K562 (cell line): ENCODE data around the gene VMP1. TPM values are rescaled to one million over a fixed set of nuclear protein-coding genes. Genes with fewer than 3 reads are reported as not detected.
A peak's percentile ranks its signal among the peaks of the same experiment; 100 is the strongest.

ENCODE experiments used
- ETV1 ChIP-seq: fragments of 450-650 bp; conservative IDR thresholded peaks from 2 replicates; pipeline ENCODE4 v1.6.1; 2016; ENCODE audit warnings: missing genetic modification characterization, control low read depth, low read depth, missing compliant biosample characterization
- NUFIP1 ChIP-seq: fragments of 450-650 bp; IDR thresholded peaks from 2 replicates; pipeline ENCODE4 v1.6.1; 2018; ENCODE audit not compliant: partially characterized antibody
- POLR2H ChIP-seq: IDR thresholded peaks from 2 replicates; pipeline ENCODE4 v1.6.1; 2016; ENCODE audit warnings: missing genetic modification characterization, low read depth, mild to moderate bottlenecking, control low read depth, missing compliant biosample characterization, moderate library complexity
- SMAD3 ChIP-seq: fragments of 450-650 bp; formaldehyde crosslinking; conservative IDR thresholded peaks from 2 replicates; pipeline ENCODE4 v1.4.0; 2020; ENCODE audit warnings: mild to moderate bottlenecking
- polyA plus RNA-seq, 8 experiments: library from polyadenylated mRNA; depleted of rRNA in 4 of 8; stranded (reverse) in 5 of 8; unstranded in 3 of 8; fragments of >200 nt; fragmentation: Nextera tagmentation in 2 of 8; fragmentation: Illumina TruSeq in 1 of 8; extraction: Ambion mirVana in 2 of 8; extraction: Trizol in 1 of 8; gene quantifications; 2 replicates each; pipeline versions ENCODE4 v1.2.1 to v1.2.3, GENCODE V29; 2011 to 2014; ENCODE audit warnings: inconsistent platforms in 1 of 8, missing spikeins in 1 of 8
- total RNA-seq, 7 experiments: library from RNA; depleted of rRNA in 6 of 7; stranded (reverse); fragments of >200 nt in 6 of 7; fragmentation: Illumina TruSeq in 2 of 7; extraction: Trizol in 2 of 7; gene quantifications; 2 replicates each; pipeline versions ENCODE4 v1.2.1 to v1.2.3, GENCODE V29; 2011 to 2021; ENCODE audit warnings: low replicate concordance in 1 of 7
- TF ChIP-seq, protein P1 (sequence below): fragments of 250-450 bp; sonication (Bioruptor Pico); IDR thresholded peaks from 2 replicates; pipeline ENCODE4 v1.9.0; 2021; ENCODE audit warnings: mild to moderate bottlenecking, inconsistent platforms
- TF ChIP-seq, protein P2 (sequence below): fragments of 450-650 bp; formaldehyde crosslinking; IDR thresholded peaks from 2 replicates; pipeline ENCODE4 v1.4.0; 2020; ENCODE audit warnings: mild to moderate bottlenecking, mixed read lengths
- TF ChIP-seq, protein P3 (sequence below): fragments of 150-350 bp; IDR thresholded peaks from 2 replicates; pipeline ENCODE4 v1.6.1; 2014; ENCODE audit warnings: low read depth, mild to moderate bottlenecking, low read length, borderline replicate concordance
- TF ChIP-seq, protein P4 (sequence below): fragments of 450-650 bp; IDR thresholded peaks from 2 replicates; pipeline ENCODE4 v1.6.1; 2016; ENCODE audit warnings: low read depth

VMP1 gene
- total and polyA plus RNA-seq, 9 of the 15 experiments (the other 6 are each of a cell fraction or from before 2014, with no cell fraction given) = 123 to 304 (median 151) TPM

DNA sequence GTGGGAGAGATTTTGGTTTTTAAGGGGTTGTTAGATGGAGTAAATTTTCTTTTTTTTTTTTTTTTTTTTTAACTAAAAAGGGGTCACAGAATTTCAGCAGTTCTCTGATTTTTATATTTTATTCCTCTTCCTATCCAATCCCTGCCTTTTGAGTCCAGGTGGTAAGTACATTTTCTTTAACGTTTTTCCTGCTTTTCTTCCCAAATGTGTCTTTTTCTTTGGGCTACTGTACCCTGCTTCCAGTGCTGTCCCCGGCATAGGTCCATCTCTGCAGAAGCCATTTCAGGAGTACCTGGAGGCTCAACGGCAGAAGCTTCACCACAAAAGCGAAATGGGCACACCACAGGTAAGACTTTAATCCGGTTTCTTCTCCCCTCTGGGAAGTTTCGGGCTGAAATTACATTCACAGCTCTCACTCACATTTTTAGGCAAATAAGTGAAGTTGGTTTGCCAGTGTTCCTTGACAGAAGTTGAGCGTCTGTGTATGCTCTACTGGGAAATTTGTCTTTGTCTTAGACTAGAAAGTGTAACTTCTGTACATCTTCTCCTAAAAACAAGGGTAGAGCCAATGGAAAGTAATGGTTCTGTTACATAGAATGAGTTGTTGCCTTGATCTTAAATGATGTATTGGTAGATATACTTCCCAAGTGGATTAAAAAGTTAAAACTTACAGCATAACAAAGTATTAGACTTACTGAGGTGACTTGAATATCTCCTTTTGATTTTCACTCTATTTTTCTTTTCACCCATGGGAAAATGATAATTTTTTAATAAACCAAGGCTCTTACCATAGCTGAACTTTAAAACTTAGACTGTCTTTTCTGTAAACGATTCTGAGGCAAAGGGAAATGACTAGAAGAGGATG is 130.8 kb downstream of the VMP1 start (continued):
- TF ChIP-seq, protein P1, sequence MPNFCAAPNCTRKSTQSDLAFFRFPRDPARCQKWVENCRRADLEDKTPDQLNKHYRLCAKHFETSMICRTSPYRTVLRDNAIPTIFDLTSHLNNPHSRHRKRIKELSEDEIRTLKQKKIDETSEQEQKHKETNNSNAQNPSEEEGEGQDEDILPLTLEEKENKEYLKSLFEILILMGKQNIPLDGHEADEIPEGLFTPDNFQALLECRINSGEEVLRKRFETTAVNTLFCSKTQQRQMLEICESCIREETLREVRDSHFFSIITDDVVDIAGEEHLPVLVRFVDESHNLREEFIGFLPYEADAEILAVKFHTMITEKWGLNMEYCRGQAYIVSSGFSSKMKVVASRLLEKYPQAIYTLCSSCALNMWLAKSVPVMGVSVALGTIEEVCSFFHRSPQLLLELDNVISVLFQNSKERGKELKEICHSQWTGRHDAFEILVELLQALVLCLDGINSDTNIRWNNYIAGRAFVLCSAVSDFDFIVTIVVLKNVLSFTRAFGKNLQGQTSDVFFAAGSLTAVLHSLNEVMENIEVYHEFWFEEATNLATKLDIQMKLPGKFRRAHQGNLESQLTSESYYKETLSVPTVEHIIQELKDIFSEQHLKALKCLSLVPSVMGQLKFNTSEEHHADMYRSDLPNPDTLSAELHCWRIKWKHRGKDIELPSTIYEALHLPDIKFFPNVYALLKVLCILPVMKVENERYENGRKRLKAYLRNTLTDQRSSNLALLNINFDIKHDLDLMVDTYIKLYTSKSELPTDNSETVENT (CRISPR knock-in tag) = no peak
- TF ChIP-seq POLR2H (tag) (peak; percentile 96), ETV1 (tag) (no peak), SMAD3 (CRISPR knock-in tag) (no peak), NUFIP1 (no peak)
- TF ChIP-seq, protein P2, sequence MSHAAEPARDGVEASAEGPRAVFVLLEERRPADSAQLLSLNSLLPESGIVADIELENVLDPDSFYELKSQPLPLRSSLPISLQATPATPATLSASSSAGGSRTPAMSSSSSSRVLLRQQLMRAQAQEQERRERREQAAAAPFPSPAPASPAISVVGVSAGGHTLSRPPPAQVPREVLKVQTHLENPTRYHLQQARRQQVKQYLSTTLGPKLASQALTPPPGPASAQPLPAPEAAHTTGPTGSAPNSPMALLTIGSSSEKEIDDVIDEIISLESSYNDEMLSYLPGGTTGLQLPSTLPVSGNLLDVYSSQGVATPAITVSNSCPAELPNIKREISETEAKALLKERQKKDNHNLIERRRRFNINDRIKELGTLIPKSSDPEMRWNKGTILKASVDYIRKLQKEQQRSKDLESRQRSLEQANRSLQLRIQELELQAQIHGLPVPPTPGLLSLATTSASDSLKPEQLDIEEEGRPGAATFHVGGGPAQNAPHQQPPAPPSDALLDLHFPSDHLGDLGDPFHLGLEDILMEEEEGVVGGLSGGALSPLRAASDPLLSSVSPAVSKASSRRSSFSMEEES (CRISPR knock-in tag) = no peak
- TF ChIP-seq, protein P3, sequence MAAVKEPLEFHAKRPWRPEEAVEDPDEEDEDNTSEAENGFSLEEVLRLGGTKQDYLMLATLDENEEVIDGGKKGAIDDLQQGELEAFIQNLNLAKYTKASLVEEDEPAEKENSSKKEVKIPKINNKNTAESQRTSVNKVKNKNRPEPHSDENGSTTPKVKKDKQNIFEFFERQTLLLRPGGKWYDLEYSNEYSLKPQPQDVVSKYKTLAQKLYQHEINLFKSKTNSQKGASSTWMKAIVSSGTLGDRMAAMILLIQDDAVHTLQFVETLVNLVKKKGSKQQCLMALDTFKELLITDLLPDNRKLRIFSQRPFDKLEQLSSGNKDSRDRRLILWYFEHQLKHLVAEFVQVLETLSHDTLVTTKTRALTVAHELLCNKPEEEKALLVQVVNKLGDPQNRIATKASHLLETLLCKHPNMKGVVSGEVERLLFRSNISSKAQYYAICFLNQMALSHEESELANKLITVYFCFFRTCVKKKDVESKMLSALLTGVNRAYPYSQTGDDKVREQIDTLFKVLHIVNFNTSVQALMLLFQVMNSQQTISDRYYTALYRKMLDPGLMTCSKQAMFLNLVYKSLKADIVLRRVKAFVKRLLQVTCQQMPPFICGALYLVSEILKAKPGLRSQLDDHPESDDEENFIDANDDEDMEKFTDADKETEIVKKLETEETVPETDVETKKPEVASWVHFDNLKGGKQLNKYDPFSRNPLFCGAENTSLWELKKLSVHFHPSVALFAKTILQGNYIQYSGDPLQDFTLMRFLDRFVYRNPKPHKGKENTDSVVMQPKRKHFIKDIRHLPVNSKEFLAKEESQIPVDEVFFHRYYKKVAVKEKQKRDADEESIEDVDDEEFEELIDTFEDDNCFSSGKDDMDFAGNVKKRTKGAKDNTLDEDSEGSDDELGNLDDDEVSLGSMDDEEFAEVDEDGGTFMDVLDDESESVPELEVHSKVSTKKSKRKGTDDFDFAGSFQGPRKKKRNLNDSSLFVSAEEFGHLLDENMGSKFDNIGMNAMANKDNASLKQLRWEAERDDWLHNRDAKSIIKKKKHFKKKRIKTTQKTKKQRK = no peak
- TF ChIP-seq, protein P4, sequence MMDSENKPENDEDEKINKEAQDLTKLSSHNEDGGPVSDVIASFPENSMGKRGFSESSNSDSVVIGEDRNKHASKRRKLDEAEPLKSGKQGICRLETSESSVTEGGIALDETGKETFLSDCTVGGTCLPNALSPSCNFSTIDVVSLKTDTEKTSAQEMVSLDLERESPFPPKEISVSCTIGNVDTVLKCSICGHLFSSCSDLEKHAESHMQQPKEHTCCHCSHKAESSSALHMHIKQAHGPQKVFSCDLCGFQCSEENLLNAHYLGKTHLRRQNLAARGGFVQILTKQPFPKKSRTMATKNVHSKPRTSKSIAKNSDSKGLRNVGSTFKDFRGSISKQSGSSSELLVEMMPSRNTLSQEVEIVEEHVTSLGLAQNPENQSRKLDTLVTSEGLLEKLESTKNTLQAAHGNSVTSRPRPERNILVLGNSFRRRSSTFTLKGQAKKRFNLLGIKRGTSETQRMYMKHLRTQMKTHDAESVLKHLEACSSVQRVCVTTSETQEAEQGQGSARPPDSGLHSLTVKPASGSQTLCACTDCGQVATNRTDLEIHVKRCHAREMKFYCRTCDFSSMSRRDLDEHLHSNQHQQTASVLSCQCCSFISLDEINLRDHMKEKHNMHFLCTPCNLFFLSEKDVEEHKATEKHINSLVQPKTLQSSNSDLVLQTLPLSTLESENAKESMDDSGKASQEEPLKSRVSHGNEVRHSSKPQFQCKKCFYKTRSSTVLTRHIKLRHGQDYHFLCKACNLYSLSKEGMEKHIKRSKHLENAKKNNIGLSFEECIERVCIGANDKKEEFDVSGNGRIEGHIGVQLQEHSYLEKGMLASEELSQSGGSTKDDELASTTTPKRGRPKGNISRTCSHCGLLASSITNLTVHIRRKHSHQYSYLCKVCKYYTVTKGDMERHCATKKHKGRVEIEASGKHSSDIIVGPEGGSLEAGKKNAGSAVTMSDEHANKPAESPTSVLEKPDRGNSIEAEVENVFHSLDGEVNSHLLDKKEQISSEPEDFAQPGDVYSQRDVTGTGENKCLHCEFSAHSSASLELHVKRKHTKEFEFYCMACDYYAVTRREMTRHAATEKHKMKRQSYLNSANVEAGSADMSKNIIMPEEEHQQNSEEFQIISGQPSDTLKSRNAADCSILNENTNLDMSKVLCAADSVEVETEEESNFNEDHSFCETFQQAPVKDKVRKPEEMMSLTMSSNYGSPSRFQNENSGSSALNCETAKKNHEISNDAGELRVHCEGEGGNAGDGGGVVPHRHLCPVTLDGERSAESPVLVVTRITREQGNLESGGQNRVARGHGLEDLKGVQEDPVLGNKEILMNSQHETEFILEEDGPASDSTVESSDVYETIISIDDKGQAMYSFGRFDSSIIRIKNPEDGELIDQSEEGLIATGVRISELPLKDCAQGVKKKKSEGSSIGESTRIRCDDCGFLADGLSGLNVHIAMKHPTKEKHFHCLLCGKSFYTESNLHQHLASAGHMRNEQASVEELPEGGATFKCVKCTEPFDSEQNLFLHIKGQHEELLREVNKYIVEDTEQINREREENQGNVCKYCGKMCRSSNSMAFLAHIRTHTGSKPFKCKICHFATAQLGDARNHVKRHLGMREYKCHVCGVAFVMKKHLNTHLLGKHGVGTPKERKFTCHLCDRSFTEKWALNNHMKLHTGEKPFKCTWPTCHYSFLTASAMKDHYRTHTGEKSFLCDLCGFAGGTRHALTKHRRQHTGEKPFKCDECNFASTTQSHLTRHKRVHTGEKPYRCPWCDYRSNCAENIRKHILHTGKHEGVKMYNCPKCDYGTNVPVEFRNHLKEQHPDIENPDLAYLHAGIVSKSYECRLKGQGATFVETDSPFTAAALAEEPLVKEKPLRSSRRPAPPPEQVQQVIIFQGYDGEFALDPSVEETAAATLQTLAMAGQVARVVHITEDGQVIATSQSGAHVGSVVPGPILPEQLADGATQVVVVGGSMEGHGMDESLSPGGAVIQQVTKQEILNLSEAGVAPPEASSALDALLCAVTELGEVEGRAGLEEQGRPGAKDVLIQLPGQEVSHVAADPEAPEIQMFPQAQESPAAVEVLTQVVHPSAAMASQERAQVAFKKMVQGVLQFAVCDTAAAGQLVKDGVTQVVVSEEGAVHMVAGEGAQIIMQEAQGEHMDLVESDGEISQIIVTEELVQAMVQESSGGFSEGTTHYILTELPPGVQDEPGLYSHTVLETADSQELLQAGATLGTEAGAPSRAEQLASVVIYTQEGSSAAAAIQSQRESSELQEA = no peak
